Caco-2 (cell line): ENCODE data around the gene HOMER2. TPM values are rescaled to one million over a fixed set of nuclear protein-coding genes. Genes with fewer than 3 reads are reported as not detected.

Experiments used
- BruUV-seq: library from RNA; stranded (reverse); fragments of 400-500 nt; replicated peaks from 2 replicates; lab custom pipeline; 2021; lab: Mats Ljungman, UMichigan
- CTCF ChIA-PET: fragments of 300-600 bp; sonication (Branson Sonifier 250); formaldehyde crosslinking; loops from one replicate; lab custom pipeline; 2022; ENCODE audit warnings: antibody characterized with exemption; lab: Charles Lee
- POLR2A ChIA-PET: fragments of 300-600 bp; sonication (Branson Sonifier 250); formaldehyde crosslinking; loops from one replicate; lab custom pipeline; 2022; ENCODE audit warnings: antibody characterized with exemption; lab: Charles Lee
- DNase-seq, 2 experiments: peaks; one replicate each; pipeline versions ENCODE4 v3.0.0 to v3.0.0-alpha.2; 2020 to 2022
- H3K27me3 ChIP-seq: replicated peaks from 2 replicates; pipeline ENCODE4 v1.6.0; 2011; ENCODE audit warnings: low read length; ENCODE audit not compliant: control insufficient read depth, insufficient read depth
- H3K36me3 ChIP-seq: 2 replicates; pipeline ENCODE4 v1.5.1; 2011; ENCODE audit warnings: low read length; ENCODE audit not compliant: control insufficient read depth, insufficient read depth
- H3K4me1 ChIP-seq: fragments of 250-450 bp; sonication (Bioruptor Pico); 2 replicates; pipeline ENCODE4 v1.5.1; 2020; ENCODE audit warnings: mild to moderate bottlenecking
- H3K4me3 ChIP-seq: 2 replicates; pipeline ENCODE4 v1.5.1; 2011; ENCODE audit warnings: low read depth, mild to moderate bottlenecking, control low read depth, low read length
- H3K9me3 ChIP-seq: fragments of 250-450 bp; sonication (Bioruptor Pico); 2 replicates; pipeline ENCODE4 v1.5.1; 2020; ENCODE audit warnings: mild to moderate bottlenecking, moderate library complexity
- H3K27ac Mint-ChIP-seq: one replicate; pipeline ENCODE4 v1.8.0; 2022; ENCODE audit warnings: mixed read lengths; ENCODE audit not compliant: unreplicated experiment
- H3K27me3 Mint-ChIP-seq: one replicate; pipeline ENCODE4 v1.8.0; 2022; ENCODE audit warnings: mixed read lengths; ENCODE audit not compliant: insufficient read depth, unreplicated experiment
- H3K36me3 Mint-ChIP-seq: one replicate; pipeline ENCODE4 v1.8.0; 2022; ENCODE audit warnings: mild to moderate bottlenecking, mixed read lengths; ENCODE audit not compliant: insufficient read depth, unreplicated experiment
- H3K4me1 Mint-ChIP-seq: one replicate; pipeline ENCODE4 v1.8.0; 2022; ENCODE audit warnings: low read depth, mixed read lengths; ENCODE audit not compliant: unreplicated experiment
- H3K4me3 Mint-ChIP-seq: one replicate; pipeline ENCODE4 v1.8.0; 2022; ENCODE audit warnings: mild to moderate bottlenecking, moderate library complexity, mixed read lengths; ENCODE audit not compliant: unreplicated experiment
- H3K9me3 Mint-ChIP-seq: one replicate; pipeline ENCODE4 v1.8.0; 2022; ENCODE audit warnings: mixed read lengths; ENCODE audit not compliant: unreplicated experiment
- CTCF ChIP-seq, 2 experiments: fragments of 200-600 bp in 1 of 2; IDR thresholded peaks; 1 replicate in 1 of 2; 2 replicates in 1 of 2; pipeline versions ENCODE4 v1.5.1 to v1.8.0; 2011 to 2022; ENCODE audit warnings: antibody characterized with exemption in 1 of 2, control low read depth in 1 of 2, inconsistent platforms in 1 of 2, low read depth in 1 of 2, low read length in 1 of 2, mild to moderate bottlenecking in 1 of 2, moderate library complexity in 1 of 2; ENCODE audit not compliant: insufficient read depth in 1 of 2, severe bottlenecking in 1 of 2, unreplicated experiment in 1 of 2
- intact Hi-C: fragments of 100-400 bp; cut with micrococcal nuclease; formaldehyde crosslinking; loops from one replicate; pipeline ENCODE4 v1.10.0; 2022; ENCODE audit not compliant: unreplicated experiment
- total RNA-seq: library from RNA; stranded (reverse); gene quantifications from 2 replicates; pipeline ENCODE4 v1.2.3, GENCODE V29; 2022

Gene HOMER2
- total RNA-seq, 1 experiment from 2014 or later = 5.5 TPM

- ChIA-PET CTCF (interaction anchor here (1.5 kb wide), 1 partner anchor 455 kb away, joined by 4 read pairs; no protein-coding TSS in a partner anchor), POLR2A (no interaction called here)
- Mint-ChIP-seq H3K36me3 (peaks cover 27% of the 10 kb centered on the region), H3K4me3 (peak within 1 kb of the TSS; percentile 86), H3K27ac (peak within 1 kb of the TSS; percentile 88), H3K4me1 (no peaks in the 10 kb centered on the region), H3K27me3 (no peaks in the 10 kb centered on the region), H3K9me3 (no peaks in the 10 kb centered on the region)
- H3K4me1 ChIP-seq = peaks cover 5% of the 10 kb centered on the region
- intact Hi-C loops = loop anchor here (5.0 to 10.0 kb wide), 2 partner anchors 139 to 181 kb away; partner anchors contain the start of genes FSD2 and WHAMM
- H3K36me3 ChIP-seq = no peaks in the 10 kb centered on the region
- peak; percentile 88 to 91 for DNase-seq
- H3K4me3 ChIP-seq = peak within 1 kb of the TSS; percentile 99
- H3K9me3 ChIP-seq = no peaks in the 10 kb centered on the region
- TSS peak; percentile 64 for BruUV-seq
- no peak for TF ChIP-seq CTCF (IDR thresholded peaks at IDR 0.05; ENCODE audit: insufficient read depth in 1 of 2, low read depth in 1 of 2, low read length in 1 of 2, severe bottlenecking in 1 of 2, unreplicated experiment in 1 of 2)
- H3K27me3 ChIP-seq = no peaks in the 10 kb centered on the region
Observed at GRCh38 chr15:82985688-82986441, 33.3 kb upstream of the HOMER2 start, which contains the start of gene RAMAC. RAMAC (plus strand) TSS chr15:82986210; CDS start chr15:82989019, 2,809 bp downstream.

- no peaks in the 10 kb centered on the region for H3K27me3 ChIP-seq
- BruUV-seq = no TSS peak
- CTCF ChIA-PET = no interaction called here
- no peaks in the 10 kb centered on the region for H3K4me1 ChIP-seq
- POLR2A ChIA-PET = no interaction called here
- no peaks in the 10 kb centered on the region for H3K9me3 Mint-ChIP-seq
- H3K27ac Mint-ChIP-seq = no peak overlapping the region
- no peak for TF ChIP-seq CTCF (IDR thresholded peaks at IDR 0.05; ENCODE audit: insufficient read depth in 1 of 2, low read depth in 1 of 2, low read length in 1 of 2, severe bottlenecking in 1 of 2, unreplicated experiment in 1 of 2)
- no peak for DNase-seq
- H3K4me3 Mint-ChIP-seq = no peak overlapping the region
- no peaks in the 10 kb centered on the region for H3K9me3 ChIP-seq
- H3K4me3 ChIP-seq = no peak overlapping the region
- H3K4me1 Mint-ChIP-seq = no peaks in the 10 kb centered on the region
- H3K27me3 Mint-ChIP-seq = no peaks in the 10 kb centered on the region
- H3K36me3 ChIP-seq = no peaks in the 10 kb centered on the region
- H3K36me3 Mint-ChIP-seq = peaks cover 4% of the 10 kb centered on the region
- intact Hi-C loops = loop anchor here (10.0 kb wide), 1 partner anchor 176 kb away; the partner anchor contains the start of genes FSD2 and WHAMM
Observed at GRCh38 chr15:82980981-82981380, 28.5 kb upstream of the HOMER2 start.

DNA sequence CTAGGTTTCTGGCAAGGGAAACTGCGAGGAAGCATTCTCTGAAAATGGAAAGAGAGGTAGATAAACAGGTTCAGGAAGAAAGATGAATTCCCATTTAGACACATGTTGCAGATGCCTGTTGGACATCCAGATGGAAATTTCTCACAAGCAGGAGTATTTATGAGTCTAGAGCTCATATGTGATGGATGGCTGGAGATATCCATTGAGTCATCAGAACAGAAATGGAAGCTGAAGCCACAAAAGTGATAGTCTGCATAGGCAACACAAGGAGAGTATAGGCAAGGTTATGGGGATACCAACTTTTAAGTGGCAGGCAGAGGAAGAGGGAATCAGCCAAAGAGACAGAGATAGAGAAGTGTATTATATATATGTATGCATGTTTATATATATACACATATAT lies 27.2 kb upstream of the HOMER2 start:
- BruUV-seq = no TSS peak
- TF ChIP-seq CTCF (IDR thresholded peaks at IDR 0.05; ENCODE audit: insufficient read depth in 1 of 2, low read depth in 1 of 2, low read length in 1 of 2, severe bottlenecking in 1 of 2, unreplicated experiment in 1 of 2) = no peak
- Mint-ChIP-seq H3K27me3 (no peaks in the 10 kb centered on the region), H3K4me3 (no peak overlapping the region), H3K4me1 (no peaks in the 10 kb centered on the region), H3K27ac (no peak overlapping the region), H3K36me3 (no peaks in the 10 kb centered on the region), H3K9me3 (no peaks in the 10 kb centered on the region)
- ChIA-PET CTCF (no interaction called here), POLR2A (no interaction called here)
- Histone ChIP-seq H3K36me3 (no peaks in the 10 kb centered on the region), H3K27me3 (no peaks in the 10 kb centered on the region), H3K4me3 (no peak overlapping the region), H3K4me1 (no peaks in the 10 kb centered on the region), H3K9me3 (no peaks in the 10 kb centered on the region)
- no peak for DNase-seq
- intact Hi-C loops = loop anchor here (10.0 kb wide), 1 partner anchor 175 kb away; the partner anchor contains the start of genes FSD2 and WHAMM
